ENCODE results near the gene PEX14.

DNA sequence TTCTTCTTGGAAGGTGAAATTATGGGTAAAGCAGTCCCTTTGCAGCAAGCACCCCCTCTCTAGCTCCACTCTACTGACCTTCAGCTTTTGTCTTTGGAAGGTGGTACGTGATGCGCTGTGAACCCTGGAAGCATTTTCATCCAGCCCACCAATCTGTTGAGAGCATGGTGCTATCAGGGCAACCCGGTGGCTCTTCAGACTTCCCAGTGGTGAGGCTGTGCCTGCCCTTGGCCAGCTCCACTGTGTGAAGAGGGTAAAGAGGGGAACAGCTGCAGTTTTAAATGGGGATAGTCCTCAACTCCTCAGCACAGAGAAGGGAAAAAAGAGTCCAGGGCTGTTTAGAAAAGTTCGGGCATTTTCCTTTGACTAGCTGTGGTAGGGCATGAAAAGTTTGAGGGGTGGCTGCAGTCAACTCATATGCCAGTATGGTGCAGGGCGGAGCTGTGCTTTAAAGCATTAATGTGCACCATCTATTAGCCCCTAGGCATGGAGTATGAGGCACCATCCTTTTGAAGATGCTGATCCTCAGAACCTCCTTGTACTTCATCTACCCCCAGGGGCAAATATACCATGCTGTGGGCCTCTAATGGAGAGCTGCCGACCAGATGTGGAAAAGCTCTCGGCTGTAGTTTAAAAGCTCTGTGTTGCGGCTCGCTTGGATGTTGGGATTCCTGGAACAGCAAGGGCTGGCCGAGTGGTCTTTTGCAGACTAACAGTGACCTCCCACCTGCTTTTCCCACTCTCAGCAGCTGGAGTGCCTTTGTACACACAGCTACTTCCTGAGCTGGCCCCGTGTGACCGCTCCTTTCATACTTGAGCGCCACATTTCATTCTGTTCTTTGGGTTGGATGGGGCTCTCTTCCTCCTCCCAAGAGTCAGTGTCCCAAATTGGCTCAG, 123.0 kb downstream of the PEX14 start:
- TF ChIP-seq POLR2A (IDR thresholded peaks at IDR 0.05; ENCODE audit: low read length) (no peak), GATA1 (IDR thresholded peaks at IDR 0.05; ENCODE audit: low read depth, low read length) (no peak)

Measured in erythroblast (primary cell).